GM12891 (cell line): ENCODE results near the gene CEP72.
"Not testable (repeated sequence)": the region's sequence is repeated elsewhere in the genome, so short reads cannot be mapped to it uniquely, and the experiment has no call there.

ENCODE experiments used
- DNase-seq: peaks from one replicate; pipeline ENCODE4 v3.0.0; 2011; ENCODE audit warnings: low spot score; ENCODE audit not compliant: insufficient read length
- FAIRE-seq: peaks from 2 replicates; lab custom pipeline; 2011; peaks lifted over from hg19 to GRCh38; lab: Jason Lieb, UNC
- PAX5 ChIP-seq: IDR thresholded peaks from 2 replicates; pipeline ENCODE4 v1.6.1; 2011; ENCODE audit warnings: low read length, moderate library complexity, mild to moderate bottlenecking; ENCODE audit not compliant: insufficient read depth, severe bottlenecking
- POLR2A ChIP-seq: IDR thresholded peaks from 2 replicates; pipeline ENCODE4 v1.6.1; 2011; ENCODE audit warnings: low read depth, low read length, control low read depth
- POLR2AphosphoS5 ChIP-seq: IDR thresholded peaks from 2 replicates; pipeline ENCODE4 v1.6.1; 2011; ENCODE audit warnings: low read depth, low read length, control low read depth
- POU2F2 ChIP-seq: IDR thresholded peaks from 2 replicates; pipeline ENCODE4 v1.6.1; 2011; ENCODE audit warnings: low read depth, mild to moderate bottlenecking, control low read depth, low read length, moderate library complexity
- SPI1 ChIP-seq: IDR thresholded peaks from 2 replicates; pipeline ENCODE4 v1.6.1; 2011; ENCODE audit warnings: low read depth, low read length, control low read depth
- TAF1 ChIP-seq: IDR thresholded peaks from 2 replicates; pipeline ENCODE4 v1.6.1; 2011; ENCODE audit warnings: low read depth, low read length, control low read depth

Gene CEP72

GRCh38 chr5:570886-571285 is 41.3 kb upstream of the CEP72 start:
- DNase-seq, result no peak
- TF ChIP-seq SPI1 (no peak), PAX5 (no peak), POLR2A (no peak), TAF1 (no peak)
- no peak for FAIRE-seq

GRCh38 chr5:571791-572190 is 40.3 kb upstream of the CEP72 start:
- FAIRE-seq (no peak), DNase-seq (no peak)
- no peak for TF ChIP-seq POLR2AphosphoS5
- TF ChIP-seq TAF1, result no peak
- TF ChIP-seq PAX5, result no peak
- TF ChIP-seq SPI1, result no peak
- no peak for TF ChIP-seq POLR2A
- no peak for TF ChIP-seq POU2F2

- FAIRE-seq (no peak), DNase-seq (no peak)
- TF ChIP-seq POLR2A (no peak), POLR2AphosphoS5 (no peak), PAX5 (no peak), SPI1 (no peak), POU2F2 (no peak), TAF1 (no peak)
Observed at GRCh38 chr5:572398-573019, 39.6 kb upstream of the CEP72 start.

- DNase-seq, result no peak
- TF ChIP-seq TAF1 (no peak), POLR2AphosphoS5 (no peak), POLR2A (no peak), PAX5 (no peak), POU2F2 (no peak), SPI1 (no peak)
- no peak for FAIRE-seq
Observed at GRCh38 chr5:573206-573605, 38.9 kb upstream of the CEP72 start.

GRCh38 chr5:573976-574375 is 38.2 kb upstream of the CEP72 start:
- TF ChIP-seq TAF1, result no peak
- TF ChIP-seq SPI1, result no peak
- no peak for TF ChIP-seq POLR2AphosphoS5
- no peak for TF ChIP-seq PAX5
- FAIRE-seq (no peak), DNase-seq (no peak)

- FAIRE-seq (no peak), DNase-seq (no peak)
- TF ChIP-seq POLR2A (no peak), POU2F2 (no peak), SPI1 (no peak)
Observed at GRCh38 chr5:574906-575305, 37.2 kb upstream of the CEP72 start.

- DNase-seq (no peak), FAIRE-seq (no peak)
- no peak for TF ChIP-seq TAF1
- TF ChIP-seq POLR2AphosphoS5, result no peak
- no peak for TF ChIP-seq POLR2A
- no peak for TF ChIP-seq PAX5
- no peak for TF ChIP-seq POU2F2
- no peak for TF ChIP-seq SPI1
Observed at GRCh38 chr5:575636-576035, 36.5 kb upstream of the CEP72 start.

GRCh38 chr5:577214-577613 is 34.9 kb upstream of the CEP72 start:
- DNase-seq, FAIRE-seq: not testable (repeated sequence)

GRCh38 chr5:577800-578199 is 34.3 kb upstream of the CEP72 start:
- TF ChIP-seq PAX5, result no peak
- no peak for TF ChIP-seq POLR2A
- no peak for TF ChIP-seq SPI1
- TF ChIP-seq TAF1, result no peak
- TF ChIP-seq POLR2AphosphoS5, result no peak
- TF ChIP-seq POU2F2, result no peak
- DNase-seq (no peak), FAIRE-seq (no peak)

GRCh38 chr5:579211-579610 is 32.9 kb upstream of the CEP72 start:
- no peak for DNase-seq
- TF ChIP-seq TAF1, result no peak
- no peak for TF ChIP-seq POLR2A
- no peak for TF ChIP-seq POLR2AphosphoS5
- TF ChIP-seq PAX5, result no peak
- no peak for TF ChIP-seq SPI1
- no peak for TF ChIP-seq POU2F2
- no peak for FAIRE-seq
